Measurements from ENCODE around the gene FRS2.

The FRS2 gene

DNA sequence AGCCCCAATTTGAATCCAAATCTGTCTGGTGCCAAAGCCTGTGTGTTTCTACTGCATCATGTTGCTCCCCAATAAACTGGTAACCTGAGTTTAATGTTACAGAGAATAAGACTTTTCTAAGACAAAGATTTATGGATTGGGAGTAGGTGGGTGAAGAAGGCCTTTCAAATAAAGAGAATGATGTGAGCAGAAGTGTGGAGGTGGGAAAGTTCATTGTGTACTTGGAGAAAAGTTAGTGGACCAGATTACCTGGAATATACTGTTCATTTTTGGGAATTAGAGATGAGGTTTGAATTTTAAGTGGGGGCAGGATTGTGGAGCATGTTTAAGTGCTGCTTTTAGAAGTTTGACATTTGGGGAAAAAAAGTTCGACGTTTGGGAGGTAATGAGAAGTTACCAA, 3.1 kb downstream of the FRS2 start:
- TF ChIP-seq, protein P1, sequence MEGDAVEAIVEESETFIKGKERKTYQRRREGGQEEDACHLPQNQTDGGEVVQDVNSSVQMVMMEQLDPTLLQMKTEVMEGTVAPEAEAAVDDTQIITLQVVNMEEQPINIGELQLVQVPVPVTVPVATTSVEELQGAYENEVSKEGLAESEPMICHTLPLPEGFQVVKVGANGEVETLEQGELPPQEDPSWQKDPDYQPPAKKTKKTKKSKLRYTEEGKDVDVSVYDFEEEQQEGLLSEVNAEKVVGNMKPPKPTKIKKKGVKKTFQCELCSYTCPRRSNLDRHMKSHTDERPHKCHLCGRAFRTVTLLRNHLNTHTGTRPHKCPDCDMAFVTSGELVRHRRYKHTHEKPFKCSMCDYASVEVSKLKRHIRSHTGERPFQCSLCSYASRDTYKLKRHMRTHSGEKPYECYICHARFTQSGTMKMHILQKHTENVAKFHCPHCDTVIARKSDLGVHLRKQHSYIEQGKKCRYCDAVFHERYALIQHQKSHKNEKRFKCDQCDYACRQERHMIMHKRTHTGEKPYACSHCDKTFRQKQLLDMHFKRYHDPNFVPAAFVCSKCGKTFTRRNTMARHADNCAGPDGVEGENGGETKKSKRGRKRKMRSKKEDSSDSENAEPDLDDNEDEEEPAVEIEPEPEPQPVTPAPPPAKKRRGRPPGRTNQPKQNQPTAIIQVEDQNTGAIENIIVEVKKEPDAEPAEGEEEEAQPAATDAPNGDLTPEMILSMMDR (IDR thresholded peaks at IDR 0.05): no peak
- peak overlapping the region in 1 of 2 donors; percentile 72 for H3K27ac ChIP-seq
- no peak for DNase-seq (ENCODE audit: low spot score)
- peak overlapping the region; percentile 45 for H3K4me3 ChIP-seq

DNA sequence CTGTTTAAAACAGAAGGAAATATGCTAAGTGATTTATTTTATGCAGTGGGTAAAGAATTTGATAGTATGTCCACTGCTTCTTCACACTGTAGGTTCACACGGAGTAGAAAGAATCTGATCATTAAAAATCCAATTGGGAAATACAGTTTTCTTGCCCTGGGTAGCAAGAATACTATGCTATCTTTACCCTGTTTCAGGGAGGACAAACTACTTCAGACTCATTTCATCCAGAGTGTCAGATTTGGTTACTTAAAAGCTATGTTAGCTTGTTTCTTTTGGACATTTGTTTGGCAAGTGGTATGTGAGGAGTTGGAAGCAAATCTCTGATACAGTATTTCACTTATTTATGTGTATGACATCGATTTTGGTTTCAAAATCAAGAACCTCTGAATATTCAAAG, 4.3 kb downstream of the FRS2 start:
- peak overlapping the region; percentile 66 to 72 for H3K27ac ChIP-seq
- no peak for DNase-seq (ENCODE audit: low spot score)
- TF ChIP-seq, protein P1 (IDR thresholded peaks at IDR 0.05): no peak
- peak overlapping the region; percentile 45 for H3K4me3 ChIP-seq

DNA sequence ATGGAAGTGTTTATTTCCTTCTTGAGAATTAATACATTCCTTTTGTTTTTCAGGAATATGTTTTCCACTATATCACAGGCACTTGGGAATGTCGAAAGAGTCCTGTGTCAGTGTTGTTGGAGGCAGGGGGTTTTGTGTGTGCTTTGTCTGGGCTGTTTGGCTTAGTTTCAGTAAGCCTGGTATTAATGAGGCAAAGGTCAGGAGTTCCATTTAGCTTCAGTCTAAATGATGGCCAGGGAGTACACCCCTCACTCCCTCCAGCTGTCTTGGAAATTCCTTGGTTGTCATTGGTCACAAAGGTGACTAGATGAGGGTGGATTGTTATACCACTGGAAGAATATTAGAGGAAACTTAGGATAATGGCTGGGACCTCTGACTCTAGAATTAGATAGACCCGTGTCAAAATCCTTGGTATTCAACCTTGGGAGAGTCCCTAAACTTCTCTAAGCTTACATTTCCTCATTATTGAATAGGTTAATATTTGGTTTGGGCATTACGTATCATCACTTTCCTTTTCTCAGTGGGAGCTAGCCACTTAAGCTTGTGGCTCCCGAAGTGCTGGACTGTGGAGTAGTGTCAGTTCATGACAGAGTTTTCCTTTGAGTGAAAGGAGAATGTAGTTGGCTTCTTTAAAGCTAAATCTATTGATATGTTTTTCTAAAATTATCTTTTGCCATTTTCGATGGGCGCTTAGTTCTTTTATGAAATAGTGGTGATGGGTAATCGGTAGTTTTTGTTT, 5.2 kb downstream of the FRS2 start:
- Histone ChIP-seq H3K27ac (peak overlapping the region; percentile 72 to 74), H3K4me3 (peak overlapping the region; percentile 47)
- DNase-seq (ENCODE audit: low spot score): no peak
- TF ChIP-seq, protein P1 (IDR thresholded peaks at IDR 0.05): no peak

- DNase-seq (ENCODE audit: low spot score): no peak
- TF ChIP-seq, protein P1 (IDR thresholded peaks at IDR 0.05): no peak
- Histone ChIP-seq H3K27ac (peak overlapping the region; percentile 72 to 74), H3K4me3 (peak overlapping the region; percentile 47)
Measured at GRCh38 chr12:69476276-69477017, 6.3 kb downstream of the FRS2 start.

DNA sequence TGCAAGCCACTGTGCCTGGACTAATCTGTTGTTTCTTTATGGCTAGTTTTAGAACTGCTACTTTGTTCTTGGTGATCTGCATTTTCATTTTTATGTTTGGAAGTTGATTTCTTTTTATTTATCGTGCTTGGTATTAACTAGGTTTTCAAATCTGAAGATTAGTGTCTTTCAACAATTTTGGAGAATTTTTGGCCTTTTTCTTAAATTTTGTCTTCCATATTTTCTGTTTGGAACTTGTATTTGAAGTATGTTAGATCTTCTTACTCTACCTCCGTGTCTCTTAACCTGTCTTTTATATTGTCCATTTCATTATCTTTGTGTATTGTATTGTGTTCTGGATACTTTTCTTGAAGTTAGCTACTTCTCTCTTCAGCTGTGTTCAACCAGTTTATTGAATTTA, 9.5 kb downstream of the FRS2 start:
- no peak overlapping the region for H3K27ac ChIP-seq
- TF ChIP-seq, protein P1 (IDR thresholded peaks at IDR 0.05): no peak

DNA sequence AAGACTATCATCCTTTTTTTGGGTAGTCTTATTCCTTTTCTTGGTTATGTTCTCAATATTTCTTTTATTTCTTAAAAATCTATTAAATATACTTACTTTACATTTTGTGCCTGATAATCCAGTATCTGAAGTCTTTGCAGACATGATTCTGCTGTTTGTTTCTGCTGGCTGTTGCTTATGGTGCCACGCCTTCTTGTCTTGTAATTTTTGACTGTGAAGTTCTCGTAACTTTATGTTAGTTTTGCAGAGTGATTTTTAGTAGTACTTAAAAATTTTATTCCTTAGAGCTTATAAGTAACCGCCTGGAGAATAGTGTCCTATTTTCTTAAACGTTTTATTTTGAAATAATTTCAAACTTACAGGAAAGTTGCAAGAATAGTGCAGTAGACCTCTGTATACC, 10.5 kb downstream of the FRS2 start:
- TF ChIP-seq, protein P1 (IDR thresholded peaks at IDR 0.05): no peak
- Histone ChIP-seq H3K4me3 (no peak overlapping the region), H3K27ac (no peak overlapping the region)
- no peak for DNase-seq (ENCODE audit: low spot score)

More for the DNA sequence above, 9.5 kb downstream of the FRS2 start:
- DNase-seq (ENCODE audit: low spot score): no peak
- H3K4me3 ChIP-seq: no peak overlapping the region

Data from coronary artery (tissue), 2 donors.